ENCODE results near the gene CRMP1. TPM values are rescaled to one million over a fixed set of nuclear protein-coding genes. Genes with fewer than 3 reads are reported as not detected.

Gene CRMP1
- polyA plus RNA-seq, 1 donor (not counting 4 experiments of a cell fraction or from before 2014, with no cell fraction given) = 0.03 TPM

DNA sequence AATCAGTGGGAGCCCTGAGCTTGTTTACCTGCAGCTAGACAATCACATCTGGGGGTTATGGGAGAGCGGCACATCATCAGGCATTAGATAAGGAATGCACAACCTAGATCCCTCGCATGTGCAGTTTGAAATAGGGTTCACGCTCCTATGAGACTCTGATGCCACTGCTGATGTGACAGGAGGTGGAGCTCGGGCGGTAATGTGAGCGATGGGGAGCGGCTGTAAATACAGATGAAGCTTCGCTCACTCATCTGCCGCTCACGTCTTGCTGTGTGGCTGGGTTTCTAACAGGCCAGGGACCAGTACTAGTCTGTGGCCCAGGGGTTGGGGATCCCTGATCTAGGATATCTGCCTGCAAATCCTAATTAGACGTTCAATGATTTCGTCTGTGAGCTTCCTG lies 90.3 kb downstream of the CRMP1 start:
- DNase-seq (ENCODE audit: low read depth, low spot score) = no peak
- dilution Hi-C loops (cut with MboI; ENCODE audit: extremely low pct_ligation_motif_present, low sequenced_read_pairs) = no loop called here
- Histone ChIP-seq H3K9me3 (ENCODE audit: control insufficient read depth, low read depth, low read length) (no peaks in the 10 kb centered on the region), H3K4me1 (ENCODE audit: control insufficient read depth, extremely low read depth, insufficient read depth, low read length) (no peaks in the 10 kb centered on the region), H3K27me3 (ENCODE audit: control insufficient read depth, extremely low read depth, insufficient read depth, low read length) (no peaks in the 10 kb centered on the region), H4K20me1 (ENCODE audit: control insufficient read depth, extremely low read depth, insufficient read depth, low read length) (no peaks in the 10 kb centered on the region), H3K4me2 (ENCODE audit: control insufficient read depth, extremely low read depth, insufficient read depth, low read depth, low read length) (no peak overlapping the region), H3K27ac (ENCODE audit: control insufficient read depth, insufficient read depth, low read length) (no peak overlapping the region), H3K9me1 (ENCODE audit: control insufficient read depth, extremely low read depth, insufficient read depth, low read length) (no peaks in the 10 kb centered on the region), H3K4me3 (ENCODE audit: control insufficient read depth in 2 of 3, extremely low read depth in 1 of 3, insufficient read depth in 2 of 3, low read depth in 1 of 3, low read length in 3 of 3) (no peak overlapping the region), H3K36me3 (ENCODE audit: control insufficient read depth in 2 of 2, extremely low read depth in 1 of 2, insufficient read depth in 2 of 2, low read length in 2 of 2) (peaks cover 26 to 57% of the 10 kb centered on the region in 2 experiments), H3K9ac (ENCODE audit: control insufficient read depth, extremely low read depth, insufficient read depth, low read length) (no peak overlapping the region), H3K79me2 (ENCODE audit: control insufficient read depth, insufficient read depth, low read length) (no peaks in the 10 kb centered on the region), H2AFZ (ENCODE audit: control insufficient read depth, low read length) (no peak overlapping the region)
- no peak for FAIRE-seq
- TF ChIP-seq, protein P1, sequence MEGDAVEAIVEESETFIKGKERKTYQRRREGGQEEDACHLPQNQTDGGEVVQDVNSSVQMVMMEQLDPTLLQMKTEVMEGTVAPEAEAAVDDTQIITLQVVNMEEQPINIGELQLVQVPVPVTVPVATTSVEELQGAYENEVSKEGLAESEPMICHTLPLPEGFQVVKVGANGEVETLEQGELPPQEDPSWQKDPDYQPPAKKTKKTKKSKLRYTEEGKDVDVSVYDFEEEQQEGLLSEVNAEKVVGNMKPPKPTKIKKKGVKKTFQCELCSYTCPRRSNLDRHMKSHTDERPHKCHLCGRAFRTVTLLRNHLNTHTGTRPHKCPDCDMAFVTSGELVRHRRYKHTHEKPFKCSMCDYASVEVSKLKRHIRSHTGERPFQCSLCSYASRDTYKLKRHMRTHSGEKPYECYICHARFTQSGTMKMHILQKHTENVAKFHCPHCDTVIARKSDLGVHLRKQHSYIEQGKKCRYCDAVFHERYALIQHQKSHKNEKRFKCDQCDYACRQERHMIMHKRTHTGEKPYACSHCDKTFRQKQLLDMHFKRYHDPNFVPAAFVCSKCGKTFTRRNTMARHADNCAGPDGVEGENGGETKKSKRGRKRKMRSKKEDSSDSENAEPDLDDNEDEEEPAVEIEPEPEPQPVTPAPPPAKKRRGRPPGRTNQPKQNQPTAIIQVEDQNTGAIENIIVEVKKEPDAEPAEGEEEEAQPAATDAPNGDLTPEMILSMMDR (optimal IDR thresholded peaks at IDR 0.05 in 1 of 3, IDR thresholded peaks at IDR 0.05 in 1 of 3, conservative IDR thresholded peaks at IDR 0.05 in 1 of 3; ENCODE audit: extremely low read depth in 1 of 3, insufficient read depth in 2 of 3, low read length in 3 of 3) = no peak
- no peak for TF ChIP-seq EZH2 (IDR thresholded peaks at IDR 0.05; ENCODE audit: low read length)

DNA sequence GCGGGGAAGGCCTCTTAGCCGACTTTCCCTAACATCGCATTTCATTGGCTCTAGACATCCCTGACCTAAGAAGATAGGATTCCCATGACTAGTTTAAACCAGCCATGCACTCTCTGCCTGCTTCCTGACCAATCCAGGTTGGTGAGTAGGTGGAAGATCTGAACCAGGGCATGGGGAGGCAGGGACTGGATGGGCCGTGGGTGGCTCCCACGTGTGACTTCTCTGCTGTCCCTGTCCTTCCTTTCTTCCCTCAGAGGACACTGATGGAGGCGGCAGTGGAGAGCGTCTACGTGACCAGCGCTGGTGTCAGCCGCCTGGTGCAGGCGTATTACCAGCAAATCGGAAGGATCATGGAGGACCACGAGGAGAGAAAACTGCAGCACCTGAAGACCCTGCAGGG lies 91.2 kb downstream of the CRMP1 start:
- Histone ChIP-seq H3K4me2 (ENCODE audit: control insufficient read depth, extremely low read depth, insufficient read depth, low read depth, low read length) (no peak overlapping the region), H3K27ac (ENCODE audit: control insufficient read depth, insufficient read depth, low read length) (no peak overlapping the region), H3K9me1 (ENCODE audit: control insufficient read depth, extremely low read depth, insufficient read depth, low read length) (no peaks in the 10 kb centered on the region), H4K20me1 (ENCODE audit: control insufficient read depth, extremely low read depth, insufficient read depth, low read length) (no peaks in the 10 kb centered on the region), H3K9ac (ENCODE audit: control insufficient read depth, extremely low read depth, insufficient read depth, low read length) (no peak overlapping the region), H2AFZ (ENCODE audit: control insufficient read depth, low read length) (no peak overlapping the region), H3K79me2 (ENCODE audit: control insufficient read depth, insufficient read depth, low read length) (no peaks in the 10 kb centered on the region), H3K4me3 (ENCODE audit: control insufficient read depth in 2 of 3, extremely low read depth in 1 of 3, insufficient read depth in 2 of 3, low read depth in 1 of 3, low read length in 3 of 3) (no peak overlapping the region), H3K4me1 (ENCODE audit: control insufficient read depth, extremely low read depth, insufficient read depth, low read length) (no peaks in the 10 kb centered on the region), H3K27me3 (ENCODE audit: control insufficient read depth, extremely low read depth, insufficient read depth, low read length) (no peaks in the 10 kb centered on the region), H3K9me3 (ENCODE audit: control insufficient read depth, low read depth, low read length) (no peaks in the 10 kb centered on the region), H3K36me3 (ENCODE audit: control insufficient read depth in 2 of 2, extremely low read depth in 1 of 2, insufficient read depth in 2 of 2, low read length in 2 of 2) (peaks cover 24 to 57% of the 10 kb centered on the region in 2 experiments)
- DNase-seq (ENCODE audit: low read depth, low spot score) (no peak), FAIRE-seq (no peak)
- TF ChIP-seq EZH2 (IDR thresholded peaks at IDR 0.05; ENCODE audit: low read length) = no peak
- TF ChIP-seq, protein P1 (optimal IDR thresholded peaks at IDR 0.05 in 1 of 3, IDR thresholded peaks at IDR 0.05 in 1 of 3, conservative IDR thresholded peaks at IDR 0.05 in 1 of 3; ENCODE audit: extremely low read depth in 1 of 3, insufficient read depth in 2 of 3, low read length in 3 of 3) = no peak
- dilution Hi-C loops (cut with MboI; ENCODE audit: extremely low pct_ligation_motif_present, low sequenced_read_pairs) = no loop called here

Data from keratinocyte (primary cell).